Measurements from ENCODE around the gene BRD4. TPM values are rescaled to one million over a fixed set of nuclear protein-coding genes. Genes with fewer than 3 reads are reported as not detected.
A peak's percentile ranks its signal among the peaks of the same experiment; 100 is the strongest.

BRD4 gene
- total RNA-seq, 2 donors from 2014 or later: 45.6 to 76.0 TPM

- H3K27ac ChIP-seq: no peak overlapping the region
- WGBS: 86% methylated on average over 10 of the region's 10 CpGs
- intact Hi-C loops (cut with DNase I): no loop called here
- no peak overlapping the region for H3K4me3 ChIP-seq
- no peak for DNase-seq (ENCODE audit: low spot score)
- H3K9me3 ChIP-seq: no peaks in the 10 kb centered on the region
- H3K27me3 ChIP-seq (replicated peaks; ENCODE audit: insufficient read depth): no peaks in the 10 kb centered on the region
- TF ChIP-seq POLR2A (IDR thresholded peaks at IDR 0.05) (no peak), POLR2AphosphoS5 (IDR thresholded peaks at IDR 0.05) (no peak)
- TF ChIP-seq, protein P1, sequence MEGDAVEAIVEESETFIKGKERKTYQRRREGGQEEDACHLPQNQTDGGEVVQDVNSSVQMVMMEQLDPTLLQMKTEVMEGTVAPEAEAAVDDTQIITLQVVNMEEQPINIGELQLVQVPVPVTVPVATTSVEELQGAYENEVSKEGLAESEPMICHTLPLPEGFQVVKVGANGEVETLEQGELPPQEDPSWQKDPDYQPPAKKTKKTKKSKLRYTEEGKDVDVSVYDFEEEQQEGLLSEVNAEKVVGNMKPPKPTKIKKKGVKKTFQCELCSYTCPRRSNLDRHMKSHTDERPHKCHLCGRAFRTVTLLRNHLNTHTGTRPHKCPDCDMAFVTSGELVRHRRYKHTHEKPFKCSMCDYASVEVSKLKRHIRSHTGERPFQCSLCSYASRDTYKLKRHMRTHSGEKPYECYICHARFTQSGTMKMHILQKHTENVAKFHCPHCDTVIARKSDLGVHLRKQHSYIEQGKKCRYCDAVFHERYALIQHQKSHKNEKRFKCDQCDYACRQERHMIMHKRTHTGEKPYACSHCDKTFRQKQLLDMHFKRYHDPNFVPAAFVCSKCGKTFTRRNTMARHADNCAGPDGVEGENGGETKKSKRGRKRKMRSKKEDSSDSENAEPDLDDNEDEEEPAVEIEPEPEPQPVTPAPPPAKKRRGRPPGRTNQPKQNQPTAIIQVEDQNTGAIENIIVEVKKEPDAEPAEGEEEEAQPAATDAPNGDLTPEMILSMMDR (IDR thresholded peaks at IDR 0.05): no peak
- no peaks in the 10 kb centered on the region for H3K4me1 ChIP-seq (replicated peaks)
- H3K36me3 ChIP-seq: no peaks in the 10 kb centered on the region
Observed at GRCh38 chr19:15231271-15231670, 101.1 kb downstream of the BRD4 start.

- Histone ChIP-seq H3K36me3 (no peaks in the 10 kb centered on the region), H3K27ac (no peak overlapping the region), H3K4me1 (replicated peaks) (peaks cover 4% of the 10 kb centered on the region), H3K27me3 (replicated peaks; ENCODE audit: insufficient read depth) (no peaks in the 10 kb centered on the region), H3K9me3 (no peaks in the 10 kb centered on the region), H3K4me3 (no peak overlapping the region)
- TF ChIP-seq POLR2AphosphoS5 (IDR thresholded peaks at IDR 0.05): no peak
- TF ChIP-seq, protein P1 (IDR thresholded peaks at IDR 0.05): no peak
- TF ChIP-seq POLR2A (IDR thresholded peaks at IDR 0.05): no peak
- intact Hi-C loops (cut with DNase I): no loop called here
- 98% methylated on average over 7 of the region's 7 CpGs for WGBS
- DNase-seq (ENCODE audit: low spot score): no peak
Observed at GRCh38 chr19:15227261-15227660, 105.1 kb downstream of the BRD4 start.

DNA sequence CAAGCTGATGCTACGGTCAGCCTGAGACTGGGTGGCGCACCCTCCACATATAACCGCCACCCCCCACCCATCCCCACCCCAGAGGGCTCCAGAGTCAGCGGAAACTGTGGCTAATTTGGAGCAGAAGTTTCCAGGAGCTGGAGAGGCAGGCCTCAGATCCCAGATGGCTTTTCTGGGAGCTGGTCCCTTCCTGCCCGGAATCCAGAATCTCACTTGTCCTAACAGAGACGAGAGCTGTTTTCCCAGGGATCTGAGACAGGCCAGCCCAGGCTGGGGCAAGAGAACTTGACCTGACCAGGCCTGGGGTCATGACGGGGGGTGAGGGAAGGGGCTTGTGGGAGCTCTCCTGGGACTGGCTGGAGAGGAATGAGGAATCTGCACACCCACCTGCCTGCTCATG, 106.6 kb downstream of the BRD4 start:
- no peak overlapping the region for H3K27ac ChIP-seq
- no peaks in the 10 kb centered on the region for H3K27me3 ChIP-seq (replicated peaks; ENCODE audit: insufficient read depth)
- H3K9me3 ChIP-seq: no peaks in the 10 kb centered on the region
- peaks cover 4% of the 10 kb centered on the region for H3K4me1 ChIP-seq (replicated peaks)
- no peak for DNase-seq (ENCODE audit: low spot score)
- H3K4me3 ChIP-seq: no peak overlapping the region
- WGBS: 95% methylated on average over 7 of the region's 7 CpGs
- intact Hi-C loops (cut with DNase I): no loop called here
- no peaks in the 10 kb centered on the region for H3K36me3 ChIP-seq
- TF ChIP-seq POLR2AphosphoS5 (IDR thresholded peaks at IDR 0.05) (no peak), POLR2A (IDR thresholded peaks at IDR 0.05) (no peak)
- TF ChIP-seq, protein P1 (IDR thresholded peaks at IDR 0.05): no peak

- TF ChIP-seq POLR2A (IDR thresholded peaks at IDR 0.05) (no peak), POLR2AphosphoS5 (IDR thresholded peaks at IDR 0.05) (no peak)
- TF ChIP-seq, protein P1 (IDR thresholded peaks at IDR 0.05): no peak
- Histone ChIP-seq H3K36me3 (no peaks in the 10 kb centered on the region), H3K4me3 (peak overlapping the region; percentile 38 to 52), H3K27ac (peak overlapping the region; percentile 50 to 53), H3K27me3 (replicated peaks; ENCODE audit: insufficient read depth) (no peaks in the 10 kb centered on the region), H3K4me1 (replicated peaks) (peaks cover 4% of the 10 kb centered on the region), H3K9me3 (no peaks in the 10 kb centered on the region)
- intact Hi-C loops (cut with DNase I): no loop called here
- no peak for DNase-seq (ENCODE audit: low spot score)
- WGBS: 10% methylated on average over 51 of the region's 51 CpGs
Observed at GRCh38 chr19:15223649-15224361, 108.5 kb downstream of the BRD4 start.

Measured in prostate gland (tissue), 2 donors.